ENCODE data around the gene C1QTNF3. TPM values are rescaled to one million over a fixed set of nuclear protein-coding genes. Genes with fewer than 3 reads are reported as not detected.

The C1QTNF3 gene
- total and polyA plus RNA-seq, 2 donors (not counting 3 experiments of a cell fraction or from before 2014, with no cell fraction given), result 1.6 TPM

- BruUV-seq (replicated peaks), result no TSS peak
- H3K9me3 ChIP-seq (replicated peaks; ENCODE audit: control insufficient read depth, insufficient read depth, low read length), result no peaks in the 10 kb centered on the region
- no peaks in the 10 kb centered on the region for H3K9me1 ChIP-seq (replicated peaks; ENCODE audit: control insufficient read depth, extremely low read depth, insufficient read depth, low read length)
- H2AFZ ChIP-seq (ENCODE audit: low read depth, low read length), result no peak overlapping the region
- no peak overlapping the region for H3K4me3 ChIP-seq (replicated peaks in 1 of 3; ENCODE audit: insufficient read depth in 1 of 3, low read depth in 1 of 3, low read length in 3 of 3)
- H3K4me2 ChIP-seq (ENCODE audit: insufficient read depth, low read length), result no peak overlapping the region
- H3K36me3 ChIP-seq (ENCODE audit: control insufficient read depth in 2 of 2, extremely low read depth in 1 of 2, insufficient read depth in 2 of 2, low read length in 2 of 2), result no peaks in the 10 kb centered on the region
- dilution Hi-C loops (cut with MboI; ENCODE audit: extremely low pct_ligation_motif_present, low sequenced_read_pairs), result no loop called here
- H3K27me3 ChIP-seq (ENCODE audit: control insufficient read depth in 2 of 2, insufficient read depth in 2 of 2, low read length in 2 of 2), result peaks cover 3 to 10% of the 10 kb centered on the region in 2 experiments
- H3K4me1 ChIP-seq (ENCODE audit: control insufficient read depth, extremely low read depth, insufficient read depth, low read length), result no peaks in the 10 kb centered on the region
- intact Hi-C loops (cut with micrococcal nuclease), result no loop called here
- POLR2A ChIA-PET, result no interaction called here
- CTCF ChIA-PET, result no interaction called here
- FAIRE-seq (no peak), DNase-seq (ENCODE audit: low read depth, low spot score) (no peak)
- H3K27ac ChIP-seq (ENCODE audit: insufficient read depth, low read depth, low read length), result no peak overlapping the region
- no peak overlapping the region for H3K9ac ChIP-seq (replicated peaks; ENCODE audit: extremely low read depth, insufficient read depth, low read length)
- no peaks in the 10 kb centered on the region for H4K20me1 ChIP-seq (replicated peaks; ENCODE audit: control insufficient read depth, extremely low read depth, insufficient read depth, low read length)
- no peaks in the 10 kb centered on the region for H3K79me2 ChIP-seq (ENCODE audit: control insufficient read depth, insufficient read depth, low read length)
- TF ChIP-seq, protein P1, sequence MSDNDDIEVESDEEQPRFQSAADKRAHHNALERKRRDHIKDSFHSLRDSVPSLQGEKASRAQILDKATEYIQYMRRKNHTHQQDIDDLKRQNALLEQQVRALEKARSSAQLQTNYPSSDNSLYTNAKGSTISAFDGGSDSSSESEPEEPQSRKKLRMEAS (IDR thresholded peaks at IDR 0.05; ENCODE audit: insufficient read depth, insufficient read length), result no peak
These were observed 28.4 kb downstream of the C1QTNF3 start for GRCh38 chr5:34014626-34015025.

GRCh38 chr5:34013547-34013946 is 29.5 kb downstream of the C1QTNF3 start:
- no peak overlapping the region for H3K4me3 ChIP-seq (replicated peaks in 1 of 3; ENCODE audit: insufficient read depth in 1 of 3, low read depth in 1 of 3, low read length in 3 of 3)
- ChIA-PET CTCF (interaction anchor here (1.1 kb wide), 1 partner anchor 8 kb away, joined by 3 read pairs; no protein-coding TSS in a partner anchor), POLR2A (no interaction called here)
- FAIRE-seq, result no peak
- no peak overlapping the region for H3K4me2 ChIP-seq (ENCODE audit: insufficient read depth, low read length)
- no peaks in the 10 kb centered on the region for H3K9me1 ChIP-seq (replicated peaks; ENCODE audit: control insufficient read depth, extremely low read depth, insufficient read depth, low read length)
- H3K27me3 ChIP-seq (ENCODE audit: control insufficient read depth in 2 of 2, insufficient read depth in 2 of 2, low read length in 2 of 2), result peaks cover 3 to 10% of the 10 kb centered on the region in 2 experiments
- H3K9ac ChIP-seq (replicated peaks; ENCODE audit: extremely low read depth, insufficient read depth, low read length), result no peak overlapping the region
- peaks cover 4% of the 10 kb centered on the region for H3K4me1 ChIP-seq (ENCODE audit: control insufficient read depth, extremely low read depth, insufficient read depth, low read length)
- H2AFZ ChIP-seq (ENCODE audit: low read depth, low read length), result no peak overlapping the region
- BruUV-seq (replicated peaks), result no TSS peak
- no peaks in the 10 kb centered on the region for H4K20me1 ChIP-seq (replicated peaks; ENCODE audit: control insufficient read depth, extremely low read depth, insufficient read depth, low read length)
- no peak for DNase-seq (ENCODE audit: low read depth, low spot score)
- intact Hi-C loops (cut with micrococcal nuclease) (no loop called here), dilution Hi-C loops (cut with MboI; ENCODE audit: extremely low pct_ligation_motif_present, low sequenced_read_pairs) (no loop called here)
- no peak overlapping the region for H3K27ac ChIP-seq (ENCODE audit: insufficient read depth, low read depth, low read length)
- no peaks in the 10 kb centered on the region for H3K36me3 ChIP-seq (ENCODE audit: control insufficient read depth in 2 of 2, extremely low read depth in 1 of 2, insufficient read depth in 2 of 2, low read length in 2 of 2)
- no peaks in the 10 kb centered on the region for H3K9me3 ChIP-seq (replicated peaks; ENCODE audit: control insufficient read depth, insufficient read depth, low read length)
- H3K79me2 ChIP-seq (ENCODE audit: control insufficient read depth, insufficient read depth, low read length), result no peaks in the 10 kb centered on the region
- TF ChIP-seq JUN (IDR thresholded peaks at IDR 0.05; ENCODE audit: borderline replicate concordance, insufficient read depth, insufficient read length, low read depth) (no peak), MYC (IDR thresholded peaks at IDR 0.05; ENCODE audit: low read depth, low read length) (no peak), POLR2A (IDR thresholded peaks at IDR 0.05; ENCODE audit: low read depth, low read length) (no peak), POLR2AphosphoS5 (IDR thresholded peaks at IDR 0.05; ENCODE audit: insufficient read depth, low read depth, low read length) (no peak), EZH2 (IDR thresholded peaks at IDR 0.05; ENCODE audit: borderline replicate concordance, low read depth, low read length, severe bottlenecking) (no peak), GATA2 (IDR thresholded peaks at IDR 0.05; ENCODE audit: insufficient read depth, insufficient read length, low read depth, low read length) (no peak), FOS (IDR thresholded peaks at IDR 0.05; ENCODE audit: borderline replicate concordance, insufficient read depth, low read length) (no peak), CTCF (IDR thresholded peaks at IDR 0.05; ENCODE audit: extremely low read depth in 1 of 2, insufficient read depth in 1 of 2, low read depth in 1 of 2, low read length in 2 of 2) (no peak)
- TF ChIP-seq, protein P1 (IDR thresholded peaks at IDR 0.05; ENCODE audit: insufficient read depth, insufficient read length), result no peak
